ENCODE data around the gene CHSY1. TPM values are rescaled to one million over a fixed set of nuclear protein-coding genes. Genes with fewer than 3 reads are reported as not detected.

Gene CHSY1
- total RNA-seq, 1 donor from 2014 or later, result 46.7 TPM

DNA sequence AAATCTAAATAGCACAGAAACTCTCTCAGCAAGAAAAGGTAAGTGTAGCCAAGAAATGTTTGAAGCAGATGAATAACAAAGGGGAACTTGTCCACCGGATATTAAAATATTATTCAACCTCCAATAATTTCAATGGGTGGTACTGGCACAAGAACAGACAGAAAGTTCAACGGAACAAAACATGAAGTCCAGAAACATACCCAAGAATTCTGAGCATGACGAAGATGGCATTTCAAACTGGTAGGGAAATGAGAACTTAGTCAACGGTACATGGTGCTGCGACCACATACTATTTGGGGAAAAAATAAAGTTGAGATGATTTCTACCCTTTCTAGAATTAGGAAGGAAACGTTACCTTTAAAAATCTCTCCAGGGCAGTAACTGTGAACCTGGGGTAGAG is 5.5 kb downstream of the CHSY1 start:
- Mint-ChIP-seq H3K36me3 (ENCODE audit: low read depth) (peaks cover 4% of the 10 kb centered on the region), H3K27me3 (ENCODE audit: low read depth) (no peaks in the 10 kb centered on the region), H3K4me3 (no peak overlapping the region), H3K4me1 (peaks cover 77% of the 10 kb centered on the region), H3K27ac (ENCODE audit: unreplicated experiment) (no peak overlapping the region), H3K9me3 (no peaks in the 10 kb centered on the region)
- TF ChIP-seq, protein P1, sequence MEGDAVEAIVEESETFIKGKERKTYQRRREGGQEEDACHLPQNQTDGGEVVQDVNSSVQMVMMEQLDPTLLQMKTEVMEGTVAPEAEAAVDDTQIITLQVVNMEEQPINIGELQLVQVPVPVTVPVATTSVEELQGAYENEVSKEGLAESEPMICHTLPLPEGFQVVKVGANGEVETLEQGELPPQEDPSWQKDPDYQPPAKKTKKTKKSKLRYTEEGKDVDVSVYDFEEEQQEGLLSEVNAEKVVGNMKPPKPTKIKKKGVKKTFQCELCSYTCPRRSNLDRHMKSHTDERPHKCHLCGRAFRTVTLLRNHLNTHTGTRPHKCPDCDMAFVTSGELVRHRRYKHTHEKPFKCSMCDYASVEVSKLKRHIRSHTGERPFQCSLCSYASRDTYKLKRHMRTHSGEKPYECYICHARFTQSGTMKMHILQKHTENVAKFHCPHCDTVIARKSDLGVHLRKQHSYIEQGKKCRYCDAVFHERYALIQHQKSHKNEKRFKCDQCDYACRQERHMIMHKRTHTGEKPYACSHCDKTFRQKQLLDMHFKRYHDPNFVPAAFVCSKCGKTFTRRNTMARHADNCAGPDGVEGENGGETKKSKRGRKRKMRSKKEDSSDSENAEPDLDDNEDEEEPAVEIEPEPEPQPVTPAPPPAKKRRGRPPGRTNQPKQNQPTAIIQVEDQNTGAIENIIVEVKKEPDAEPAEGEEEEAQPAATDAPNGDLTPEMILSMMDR (conservative IDR thresholded peaks at IDR 0.05), result no peak
- DNase-seq (ENCODE audit: low read depth, low spot score), result no peak

DNA sequence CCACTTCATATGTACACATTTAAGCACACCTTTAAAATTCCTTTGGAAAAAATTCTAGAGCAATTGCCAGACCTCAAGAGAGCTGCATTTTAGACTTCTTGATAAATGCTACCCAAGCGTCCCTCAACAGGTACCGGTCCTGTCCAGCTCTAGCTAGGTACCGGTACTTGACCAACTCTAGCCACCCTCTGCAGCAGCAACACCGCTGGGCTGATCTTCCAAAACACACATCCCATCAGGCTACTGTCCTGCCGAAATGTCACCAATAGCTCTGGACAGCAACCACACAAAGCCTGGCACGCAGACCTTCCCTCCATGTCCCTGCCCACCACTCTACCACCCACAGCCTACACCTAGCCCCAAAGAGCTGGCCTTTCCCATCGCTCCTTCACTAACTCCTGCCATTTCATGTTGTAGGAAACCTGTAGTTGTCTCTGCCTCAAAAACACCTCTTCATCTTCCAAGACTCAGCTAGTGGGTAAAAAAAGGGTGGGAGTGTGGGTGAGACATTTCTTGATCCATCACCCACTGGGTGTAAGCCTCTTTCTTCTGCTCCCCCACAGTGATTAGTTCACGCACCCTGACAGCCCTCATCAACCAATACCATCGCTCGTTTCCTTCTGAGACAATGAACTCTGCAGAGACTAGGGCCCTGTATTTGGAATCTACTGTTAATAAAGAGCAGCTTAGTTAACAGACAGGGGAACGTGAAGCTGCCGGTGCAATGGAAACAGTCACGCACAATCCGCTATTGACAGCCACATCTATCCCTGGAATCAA is 6.8 kb downstream of the CHSY1 start:
- H3K4me3 Mint-ChIP-seq, result no peak overlapping the region
- H3K27me3 Mint-ChIP-seq (ENCODE audit: low read depth), result no peaks in the 10 kb centered on the region
- peak overlapping the region; percentile 30 for H3K27ac Mint-ChIP-seq (ENCODE audit: unreplicated experiment)
- no peak for DNase-seq (ENCODE audit: low read depth, low spot score)
- TF ChIP-seq, protein P1 (conservative IDR thresholded peaks at IDR 0.05), result no peak
- H3K9me3 Mint-ChIP-seq, result no peaks in the 10 kb centered on the region
- peaks cover 4% of the 10 kb centered on the region for H3K36me3 Mint-ChIP-seq (ENCODE audit: low read depth)
- H3K4me1 Mint-ChIP-seq, result peaks cover 70% of the 10 kb centered on the region

DNA sequence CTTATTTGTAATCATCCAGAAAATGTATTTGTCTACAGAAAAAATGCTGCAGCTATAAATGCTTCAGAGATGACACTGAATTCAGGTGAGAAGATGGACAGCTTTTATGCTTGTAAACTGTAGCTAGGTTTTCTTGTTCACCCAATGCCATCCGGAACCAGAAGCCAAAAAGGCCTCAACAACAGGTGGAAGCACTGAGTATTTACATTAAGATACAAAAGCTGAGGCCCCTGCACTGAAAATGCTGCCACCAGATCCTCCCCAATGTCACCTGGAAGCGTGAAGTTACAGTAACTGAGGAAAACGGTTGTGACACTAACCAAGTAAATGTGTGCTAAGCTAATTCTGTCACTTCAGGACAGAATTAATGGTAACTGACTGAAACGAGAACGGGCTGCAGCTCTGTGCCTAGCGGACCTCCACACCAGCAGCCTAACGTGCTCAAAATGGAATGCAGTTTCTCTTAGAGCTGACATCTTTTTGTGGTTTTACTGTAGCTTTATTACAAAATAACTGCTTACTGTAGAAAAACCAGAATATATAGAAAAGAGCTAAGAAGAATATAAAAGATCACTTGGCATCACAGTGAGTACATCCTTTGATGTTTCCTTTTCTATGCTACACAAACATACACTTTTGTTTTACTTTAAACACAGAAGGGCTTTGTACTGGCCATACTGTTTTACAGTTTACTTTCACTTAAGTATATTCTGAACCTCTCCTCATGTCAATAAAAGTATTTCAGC is 7.6 kb downstream of the CHSY1 start:
- H3K4me1 Mint-ChIP-seq, result peaks cover 69% of the 10 kb centered on the region
- TF ChIP-seq, protein P1 (conservative IDR thresholded peaks at IDR 0.05), result no peak
- DNase-seq (ENCODE audit: low read depth, low spot score), result no peak
- no peaks in the 10 kb centered on the region for H3K9me3 Mint-ChIP-seq
- no peaks in the 10 kb centered on the region for H3K27me3 Mint-ChIP-seq (ENCODE audit: low read depth)
- peaks cover 4% of the 10 kb centered on the region for H3K36me3 Mint-ChIP-seq (ENCODE audit: low read depth)
- no peak overlapping the region for H3K4me3 Mint-ChIP-seq
- H3K27ac Mint-ChIP-seq (ENCODE audit: unreplicated experiment), result no peak overlapping the region

DNA sequence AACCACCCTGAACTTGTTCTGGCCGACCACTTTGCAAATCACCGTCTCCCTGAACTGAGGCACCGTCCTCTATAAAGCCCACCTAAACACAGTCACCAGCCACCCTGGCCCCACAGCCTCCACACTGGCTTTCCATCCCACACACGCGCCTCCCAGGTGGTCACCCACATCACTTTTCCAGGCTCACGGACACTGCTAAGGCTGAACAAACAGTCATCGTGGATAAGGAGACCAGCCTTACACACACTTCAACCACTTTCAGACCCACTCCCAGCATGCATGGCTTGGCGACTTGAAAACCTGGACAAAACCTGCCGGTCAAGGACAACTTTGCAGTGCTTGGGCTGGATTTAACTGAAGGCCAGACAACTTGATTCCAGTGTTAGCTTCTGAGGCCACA is 8.4 kb downstream of the CHSY1 start:
- H3K27me3 Mint-ChIP-seq (ENCODE audit: low read depth), result no peaks in the 10 kb centered on the region
- H3K36me3 Mint-ChIP-seq (ENCODE audit: low read depth), result peaks cover 4% of the 10 kb centered on the region
- no peaks in the 10 kb centered on the region for H3K9me3 Mint-ChIP-seq
- TF ChIP-seq, protein P1 (conservative IDR thresholded peaks at IDR 0.05), result no peak
- no peak for DNase-seq (ENCODE audit: low read depth, low spot score)
- H3K4me1 Mint-ChIP-seq, result peaks cover 71% of the 10 kb centered on the region
- H3K27ac Mint-ChIP-seq (ENCODE audit: unreplicated experiment), result no peak overlapping the region
- no peak overlapping the region for H3K4me3 Mint-ChIP-seq

DNA sequence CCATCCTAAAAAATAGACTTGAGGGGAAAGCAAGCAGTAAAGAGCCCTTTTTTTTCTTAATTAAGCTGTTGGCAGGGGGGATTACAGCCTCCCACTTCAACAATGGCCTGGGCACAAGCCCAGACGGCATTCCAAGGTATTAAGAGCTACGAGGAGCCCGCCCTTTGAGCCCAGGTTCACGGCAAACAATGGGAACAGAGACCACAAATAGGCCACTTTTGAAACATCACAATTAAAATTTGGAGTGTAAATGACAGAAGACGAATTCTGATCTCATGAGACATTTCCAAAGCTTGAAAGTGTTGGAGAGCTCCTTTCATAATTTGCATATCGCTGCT is 8.9 kb downstream of the CHSY1 start:
- Mint-ChIP-seq H3K4me3 (no peak overlapping the region), H3K9me3 (no peaks in the 10 kb centered on the region), H3K27ac (ENCODE audit: unreplicated experiment) (no peak overlapping the region), H3K4me1 (peaks cover 72% of the 10 kb centered on the region), H3K27me3 (ENCODE audit: low read depth) (no peaks in the 10 kb centered on the region), H3K36me3 (ENCODE audit: low read depth) (peaks cover 4% of the 10 kb centered on the region)
- TF ChIP-seq, protein P1 (conservative IDR thresholded peaks at IDR 0.05), result no peak
- no peak for DNase-seq (ENCODE audit: low read depth, low spot score)
